Measurements from ENCODE around the gene PPP2R5D.
"Not testable (repeated sequence)": the region's sequence is repeated elsewhere in the genome, so short reads cannot be mapped to it uniquely, and the experiment has no call there.

The PPP2R5D gene

DNA sequence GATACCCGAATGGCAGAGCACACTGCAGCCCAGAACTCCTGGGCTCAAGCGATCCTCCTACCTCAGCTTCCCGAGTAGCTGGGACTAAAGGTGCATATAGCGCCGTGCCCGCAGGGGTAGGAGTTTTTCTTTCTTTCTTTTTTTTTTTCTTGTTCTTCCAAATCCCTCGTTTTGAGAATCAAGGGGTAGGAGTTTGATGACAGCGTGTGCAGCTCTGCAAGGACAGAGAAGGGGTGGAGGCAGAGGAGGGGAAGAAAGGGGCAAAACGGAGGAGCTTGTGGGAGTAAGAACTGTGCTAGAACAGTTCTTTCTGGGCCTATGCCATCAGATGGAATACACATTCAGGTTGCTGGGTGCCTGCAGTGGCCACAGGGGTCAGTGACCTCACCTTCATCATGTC is 52.3 kb downstream of the PPP2R5D start:
- H3K9me3 ChIP-seq = no peaks in the 10 kb centered on the region
- peaks cover 75% of the 10 kb centered on the region for H3K36me3 ChIP-seq (replicated peaks)
- DNase-seq (ENCODE audit: low spot score in 2 of 2) = no peak
- H3K27me3 ChIP-seq (ENCODE audit: low read depth) = no peaks in the 10 kb centered on the region
- H3K4me3 ChIP-seq = no peak overlapping the region
- in situ Hi-C loops (cut with MboI; ENCODE audit: low sequenced_read_pairs) = no loop called here
- H3K4me1 ChIP-seq = no peaks in the 10 kb centered on the region

- H3K4me1 ChIP-seq = no peaks in the 10 kb centered on the region
- H3K9me3 ChIP-seq = no peaks in the 10 kb centered on the region
- in situ Hi-C loops (cut with MboI; ENCODE audit: low sequenced_read_pairs) = no loop called here
- H3K36me3 ChIP-seq (replicated peaks) = peaks cover 73% of the 10 kb centered on the region
- H3K4me3 ChIP-seq = no peak overlapping the region
- DNase-seq (ENCODE audit: low spot score in 2 of 2) = no peak
- H3K27me3 ChIP-seq (ENCODE audit: low read depth) = no peaks in the 10 kb centered on the region
These were observed 52.8 kb downstream of the PPP2R5D start for GRCh38 chr6:43037197-43037596.

GRCh38 chr6:43037706-43038105 is 53.3 kb downstream of the PPP2R5D start:
- H3K27me3 ChIP-seq (ENCODE audit: low read depth) = no peaks in the 10 kb centered on the region
- H3K36me3 ChIP-seq (replicated peaks) = peaks cover 73% of the 10 kb centered on the region
- DNase-seq (ENCODE audit: low spot score in 2 of 2) = no peak
- no peaks in the 10 kb centered on the region for H3K4me1 ChIP-seq
- H3K9me3 ChIP-seq = no peaks in the 10 kb centered on the region
- in situ Hi-C loops (cut with MboI; ENCODE audit: low sequenced_read_pairs) = no loop called here
- no peak overlapping the region for H3K4me3 ChIP-seq

DNA sequence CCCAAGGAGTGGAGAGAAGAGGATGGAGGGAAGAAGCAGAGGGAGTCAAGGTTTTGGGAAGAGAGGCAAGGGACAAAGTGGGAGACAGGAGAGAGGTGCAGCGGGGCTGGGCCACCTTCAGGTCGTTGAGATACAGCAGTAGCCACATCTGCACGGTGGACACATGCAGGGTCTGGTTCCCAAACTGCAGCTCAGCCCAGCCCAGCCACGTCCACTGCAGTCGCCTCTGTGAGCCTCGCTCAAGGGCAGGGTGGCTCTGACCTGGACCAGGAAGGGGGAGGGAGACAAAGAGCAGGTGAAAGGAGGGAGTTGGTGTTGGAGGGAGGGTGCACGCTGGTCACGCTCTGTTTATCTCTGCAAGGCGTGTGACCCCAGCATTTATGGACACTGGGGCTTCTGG is 54.4 kb downstream of the PPP2R5D start:
- H3K27me3 ChIP-seq (ENCODE audit: low read depth) = no peaks in the 10 kb centered on the region
- no peaks in the 10 kb centered on the region for H3K4me1 ChIP-seq
- no peak for DNase-seq (ENCODE audit: low spot score in 2 of 2)
- H3K9me3 ChIP-seq = no peaks in the 10 kb centered on the region
- in situ Hi-C loops (cut with MboI; ENCODE audit: low sequenced_read_pairs) = no loop called here
- H3K4me3 ChIP-seq = no peak overlapping the region
- peaks cover 75% of the 10 kb centered on the region for H3K36me3 ChIP-seq (replicated peaks)

DNA sequence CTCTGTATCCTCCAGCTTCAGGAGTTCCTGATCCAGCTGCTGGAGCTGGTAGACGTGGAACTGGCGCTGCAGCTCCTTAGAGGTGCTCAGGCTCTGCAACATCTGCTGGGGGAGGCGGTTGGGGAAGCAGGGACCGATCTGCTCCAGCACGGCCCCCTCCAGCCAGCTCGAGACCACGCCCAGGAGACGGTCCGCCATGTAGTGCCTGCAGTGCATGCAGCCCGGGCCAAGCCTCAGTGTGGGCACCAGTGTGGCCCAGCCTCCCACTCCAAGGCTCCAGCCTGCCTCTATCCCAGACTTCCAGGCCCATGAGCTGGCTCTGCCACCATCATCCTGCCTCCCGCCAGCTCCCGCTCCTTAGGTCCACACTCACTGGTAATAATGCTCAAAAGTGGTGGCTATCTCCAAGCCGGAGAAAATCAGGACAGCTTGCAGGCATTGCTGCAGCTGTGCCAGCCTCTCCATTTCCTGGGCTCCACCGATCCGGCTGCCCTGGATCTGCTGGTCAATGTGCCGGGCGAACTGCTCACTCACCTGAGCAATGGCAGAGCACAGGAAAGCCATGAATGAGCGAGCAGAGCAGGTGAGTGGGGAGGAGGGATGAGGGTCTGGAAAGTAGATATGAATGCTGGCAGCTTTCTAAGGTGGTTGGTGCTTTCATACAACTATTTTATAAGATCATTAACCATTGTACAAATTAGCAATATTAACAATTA is 56.3 kb downstream of the PPP2R5D start:
- Histone ChIP-seq H3K36me3 (replicated peaks) (peaks cover 72% of the 10 kb centered on the region), H3K9me3 (no peaks in the 10 kb centered on the region), H3K4me1 (no peaks in the 10 kb centered on the region), H3K4me3 (no peak overlapping the region), H3K27me3 (ENCODE audit: low read depth) (no peaks in the 10 kb centered on the region)
- in situ Hi-C loops (cut with MboI; ENCODE audit: low sequenced_read_pairs) = no loop called here
- DNase-seq (ENCODE audit: low spot score in 2 of 2) = no peak

DNA sequence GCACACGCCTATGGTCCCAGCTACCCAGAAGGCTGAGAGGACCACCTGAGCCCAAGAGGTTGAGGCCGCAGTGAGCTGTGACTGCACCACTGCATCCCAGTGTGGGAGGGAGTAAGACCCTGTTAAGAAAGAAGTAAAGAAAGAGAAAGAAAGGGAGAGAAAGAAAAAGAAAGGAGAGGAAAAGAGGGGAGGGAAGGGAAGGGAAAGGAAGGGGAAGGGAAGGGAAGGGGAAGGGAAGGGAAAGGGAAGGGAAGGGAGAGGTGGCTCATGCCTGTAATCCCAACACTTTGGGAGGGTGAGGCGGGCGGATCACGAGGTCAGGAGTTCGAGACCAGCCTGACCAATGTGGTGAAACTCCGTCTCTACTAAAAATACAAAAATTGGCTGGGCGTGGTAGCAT is 57.1 kb downstream of the PPP2R5D start:
- in situ Hi-C loops (cut with MboI; ENCODE audit: low sequenced_read_pairs); H3K9me3 ChIP-seq; H3K27me3 ChIP-seq (ENCODE audit: low read depth); H3K4me1 ChIP-seq; DNase-seq (ENCODE audit: low spot score in 2 of 2); H3K4me3 ChIP-seq: not testable (repeated sequence)
- peaks cover 77% of the 10 kb centered on the region for H3K36me3 ChIP-seq (replicated peaks)

DNA sequence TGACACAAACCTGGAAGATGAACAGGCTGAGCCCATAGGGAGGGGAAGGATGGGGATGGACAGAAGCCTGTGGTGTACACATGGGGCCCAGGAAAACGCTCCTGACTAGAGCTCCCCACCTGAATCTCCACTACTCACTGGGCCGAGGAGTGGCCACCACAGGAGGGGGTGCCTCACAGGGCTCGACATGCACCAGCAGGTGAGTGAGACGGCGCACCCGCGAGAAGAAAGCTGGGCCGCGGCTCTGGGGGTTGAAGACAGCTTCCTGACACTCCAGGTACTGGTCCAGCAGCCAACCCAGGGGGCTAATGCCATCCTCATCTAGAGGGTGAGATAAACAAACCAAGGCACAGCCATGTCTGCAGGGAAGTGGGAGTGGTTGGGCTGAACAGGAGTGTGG is 58.9 kb downstream of the PPP2R5D start:
- Histone ChIP-seq H3K4me1 (no peaks in the 10 kb centered on the region), H3K9me3 (no peaks in the 10 kb centered on the region), H3K4me3 (no peak overlapping the region), H3K27me3 (ENCODE audit: low read depth) (no peaks in the 10 kb centered on the region), H3K36me3 (replicated peaks) (peaks cover 80% of the 10 kb centered on the region)
- no peak for DNase-seq (ENCODE audit: low spot score in 2 of 2)
- in situ Hi-C loops (cut with MboI; ENCODE audit: low sequenced_read_pairs) = no loop called here

DNA sequence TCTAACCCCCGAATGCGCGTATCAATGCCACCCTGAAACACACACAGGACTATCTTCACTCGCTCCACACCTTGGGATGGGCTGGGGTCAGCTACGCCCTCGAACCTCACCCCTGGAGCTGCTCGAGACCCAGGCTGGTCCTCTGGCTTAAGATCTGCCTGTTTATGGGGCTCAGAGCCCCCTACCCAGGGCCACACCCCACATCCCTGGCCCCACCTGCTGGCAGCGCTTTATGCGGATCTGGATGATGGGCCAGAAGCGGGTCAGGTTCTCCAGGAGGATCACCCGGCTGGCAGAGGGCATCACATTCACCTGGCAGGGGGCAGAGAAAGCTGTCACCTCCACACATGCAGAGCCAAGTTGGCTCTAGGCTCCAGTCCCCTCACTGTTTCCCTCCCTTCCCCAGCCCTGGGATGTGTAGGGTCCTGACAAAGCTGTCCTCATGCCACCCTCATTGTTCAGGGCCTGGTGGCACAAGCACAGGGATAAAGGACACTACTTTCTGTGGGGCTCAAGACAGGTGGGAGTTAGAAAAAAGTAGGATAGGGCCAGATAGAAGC is 61.1 kb downstream of the PPP2R5D start:
- no peak for DNase-seq (ENCODE audit: low spot score in 2 of 2)
- Histone ChIP-seq H3K9me3 (no peaks in the 10 kb centered on the region), H3K4me1 (no peaks in the 10 kb centered on the region), H3K4me3 (no peak overlapping the region), H3K36me3 (replicated peaks) (peaks cover 81% of the 10 kb centered on the region), H3K27me3 (ENCODE audit: low read depth) (no peaks in the 10 kb centered on the region)
- in situ Hi-C loops (cut with MboI; ENCODE audit: low sequenced_read_pairs) = no loop called here

DNA sequence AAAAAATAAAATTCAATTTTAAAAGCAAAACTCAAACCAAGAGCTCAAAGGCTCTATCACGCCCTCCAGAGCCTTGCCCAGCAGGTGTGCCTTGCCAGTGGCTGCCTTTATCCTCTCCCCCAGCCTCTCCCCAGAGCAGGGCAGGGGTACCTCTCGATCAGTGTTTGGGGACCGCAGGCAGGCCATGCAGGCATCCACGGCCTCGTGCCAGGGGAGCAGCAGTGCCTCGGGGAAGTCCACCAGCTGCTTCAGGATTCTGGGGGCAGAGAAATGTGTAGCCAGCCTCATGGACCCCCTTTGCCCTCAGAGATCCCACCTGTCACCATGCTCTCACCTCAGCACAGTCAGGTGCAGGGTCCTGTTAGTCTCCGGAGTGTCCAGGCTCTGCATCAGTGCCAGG is 63.6 kb downstream of the PPP2R5D start:
- Histone ChIP-seq H3K4me1 (peaks cover 6% of the 10 kb centered on the region; the same call in 1 of the 2 replicates), H3K9me3 (no peaks in the 10 kb centered on the region), H3K4me3 (no peak overlapping the region), H3K27me3 (ENCODE audit: low read depth) (no peaks in the 10 kb centered on the region), H3K36me3 (replicated peaks) (peaks cover 81% of the 10 kb centered on the region)
- in situ Hi-C loops (cut with MboI; ENCODE audit: low sequenced_read_pairs) = no loop called here
- no peak for DNase-seq (ENCODE audit: low spot score in 2 of 2)

GRCh38 chr6:43050981-43051380 is 66.6 kb downstream of the PPP2R5D start:
- in situ Hi-C loops (cut with MboI; ENCODE audit: low sequenced_read_pairs) = no loop called here
- Histone ChIP-seq H3K9me3 (no peaks in the 10 kb centered on the region), H3K4me3 (no peak overlapping the region), H3K27me3 (ENCODE audit: low read depth) (no peaks in the 10 kb centered on the region), H3K4me1 (peaks cover 8% of the 10 kb centered on the region; the same call in 1 of the 2 replicates), H3K36me3 (replicated peaks) (peaks cover 70% of the 10 kb centered on the region)
- no peak for DNase-seq (ENCODE audit: low spot score in 2 of 2)

GRCh38 chr6:43052225-43052841 is 68.0 kb downstream of the PPP2R5D start:
- in situ Hi-C loops (cut with MboI; ENCODE audit: low sequenced_read_pairs) = no loop called here
- H3K9me3 ChIP-seq = no peaks in the 10 kb centered on the region
- no peak for DNase-seq (ENCODE audit: low spot score in 2 of 2)
- peaks cover 8% of the 10 kb centered on the region; the same call in 1 of the 2 replicates for H3K4me1 ChIP-seq
- H3K36me3 ChIP-seq (replicated peaks) = peaks cover 65% of the 10 kb centered on the region
- H3K4me3 ChIP-seq = peak overlapping the region; percentile 87
- no peaks in the 10 kb centered on the region for H3K27me3 ChIP-seq (ENCODE audit: low read depth)

DNA sequence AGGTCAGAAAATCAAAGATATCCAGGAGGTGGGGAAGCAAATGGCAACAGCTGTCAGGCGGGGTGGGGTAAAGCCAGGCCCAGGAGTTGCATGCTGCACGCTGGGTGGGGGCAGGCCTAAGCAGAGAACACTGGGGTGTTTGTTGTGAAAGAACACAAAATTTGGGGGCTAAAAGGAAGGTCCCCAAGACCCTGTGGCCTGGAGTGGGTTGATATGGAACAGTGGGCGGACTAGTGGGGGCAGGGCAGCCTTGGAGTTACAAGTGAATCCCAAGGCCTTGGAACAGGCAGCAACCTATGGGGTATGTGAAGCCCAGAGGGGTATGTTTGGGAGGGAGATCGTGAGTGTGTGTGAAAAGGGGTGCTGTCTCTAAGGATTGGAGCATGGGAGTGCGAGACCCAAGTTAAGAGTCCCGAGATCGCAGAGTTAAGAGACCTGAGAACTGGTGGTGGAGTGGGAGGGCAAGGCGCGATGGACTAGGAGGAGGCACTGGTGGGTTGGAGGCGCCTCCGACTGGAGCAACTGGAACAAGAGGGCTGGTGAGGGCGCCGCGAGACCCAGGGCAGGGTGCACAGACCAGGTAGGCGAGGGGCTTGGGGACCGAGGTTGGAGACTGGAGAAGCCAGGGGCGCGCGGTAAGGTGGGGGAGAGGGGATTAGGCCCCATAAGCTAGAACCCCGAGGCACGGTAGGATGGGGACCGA is 68.6 kb downstream of the PPP2R5D start:
- peak in 1 of 2 experiments; percentile 46 for DNase-seq (ENCODE audit: low spot score in 2 of 2)
- Histone ChIP-seq H3K9me3 (no peaks in the 10 kb centered on the region), H3K27me3 (ENCODE audit: low read depth) (no peaks in the 10 kb centered on the region), H3K4me1 (peaks cover 8% of the 10 kb centered on the region), H3K4me3 (peak overlapping the region; percentile 87), H3K36me3 (replicated peaks) (peaks cover 64% of the 10 kb centered on the region)
- in situ Hi-C loops (cut with MboI; ENCODE audit: low sequenced_read_pairs) = no loop called here

GRCh38 chr6:43053545-43054205 is 69.3 kb downstream of the PPP2R5D start, which contains the start of gene CUL7:
Gene CUL7, minus strand, starts transcription at chr6:43053851. Its CDS starts 1,063 bp downstream, at chr6:43052788.
- no peaks in the 10 kb centered on the region for H3K27me3 ChIP-seq (ENCODE audit: low read depth)
- peak; percentile 96 for DNase-seq (ENCODE audit: low spot score in 2 of 2)
- no peaks in the 10 kb centered on the region for H3K9me3 ChIP-seq
- peak within 1 kb of the TSS; percentile 87 for H3K4me3 ChIP-seq
- peaks cover 14% of the 10 kb centered on the region for H3K4me1 ChIP-seq
- H3K36me3 ChIP-seq (replicated peaks) = peaks cover 61% of the 10 kb centered on the region
- in situ Hi-C loops (cut with MboI; ENCODE audit: low sequenced_read_pairs) = no loop called here
